GM18520 (cell line): ENCODE measurements around the gene RAB3C.

Source experiments
- ATAC-seq: cut with Tn5 transposase; IDR thresholded peaks from one replicate; pipeline ENCODE4 v1.9.1; 2021; ENCODE audit not compliant: unreplicated experiment

Gene RAB3C

GRCh38 chr5:58718269-58718978, 135.5 kb downstream of the RAB3C start:
- ATAC-seq = no peak

- no peak for ATAC-seq
Measured at GRCh38 chr5:58722160-58722559, 139.3 kb downstream of the RAB3C start.

GRCh38 chr5:58724992-58725391, 142.1 kb downstream of the RAB3C start:
- no peak for ATAC-seq

GRCh38 chr5:58731641-58732040, 148.8 kb downstream of the RAB3C start:
- no peak for ATAC-seq

GRCh38 chr5:58735637-58736036, 152.8 kb downstream of the RAB3C start:
- no peak for ATAC-seq

GRCh38 chr5:58736214-58736613, 153.3 kb downstream of the RAB3C start:
- ATAC-seq = no peak

- no peak for ATAC-seq
Measured at GRCh38 chr5:58737671-58738070, 154.8 kb downstream of the RAB3C start.

- no peak for ATAC-seq
Measured at GRCh38 chr5:58738336-58738735, 155.5 kb downstream of the RAB3C start.

GRCh38 chr5:58739051-58739450, 156.2 kb downstream of the RAB3C start:
- ATAC-seq = no peak

GRCh38 chr5:58740956-58741355, 158.1 kb downstream of the RAB3C start:
- no peak for ATAC-seq

- ATAC-seq = no peak
Measured at GRCh38 chr5:58745350-58745749, 162.5 kb downstream of the RAB3C start.

- ATAC-seq = no peak
Measured at GRCh38 chr5:58746321-58746720, 163.4 kb downstream of the RAB3C start.

- ATAC-seq = no peak
Measured at GRCh38 chr5:58750036-58750435, 167.2 kb downstream of the RAB3C start.

- no peak for ATAC-seq
Measured at GRCh38 chr5:58751222-58751837, 168.5 kb downstream of the RAB3C start.

- no peak for ATAC-seq
Measured at GRCh38 chr5:58752104-58752503, 169.2 kb downstream of the RAB3C start.

- no peak for ATAC-seq
Measured at GRCh38 chr5:58753446-58753845, 170.6 kb downstream of the RAB3C start.

- no peak for ATAC-seq
Measured at GRCh38 chr5:58754250-58754649, 171.4 kb downstream of the RAB3C start.

- ATAC-seq = no peak
Measured at GRCh38 chr5:58755397-58755796, 172.5 kb downstream of the RAB3C start.

GRCh38 chr5:58759745-58760144, 176.9 kb downstream of the RAB3C start:
- peak; percentile 86 for ATAC-seq

- no peak for ATAC-seq
Measured at GRCh38 chr5:58760222-58760621, 177.3 kb downstream of the RAB3C start.

- no peak for ATAC-seq
Measured at GRCh38 chr5:58761407-58761806, 178.5 kb downstream of the RAB3C start.

GRCh38 chr5:58763390-58763789, 180.5 kb downstream of the RAB3C start:
- ATAC-seq = no peak

- no peak for ATAC-seq
Measured at GRCh38 chr5:58764199-58764598, 181.3 kb downstream of the RAB3C start.
